ENCODE results near the gene GNAL.
A peak's percentile ranks its signal among the peaks of the same experiment; 100 is the strongest.
"Not testable (repeated sequence)": the region's sequence is repeated elsewhere in the genome, so short reads cannot be mapped to it uniquely, and the experiment has no call there.

GNAL gene

GRCh38 chr18:11906926-11907874 lies 218.1 kb downstream of the GNAL start:
- no peak for DNase-seq (ENCODE audit: low read depth in 2 of 2)

GRCh38 chr18:11908182-11909060 lies 219.4 kb downstream of the GNAL start, which contains the start of gene MPPE1:
Gene MPPE1, minus strand, starts transcription at chr18:11908317. Its CDS starts 11,053 bp downstream, at chr18:11897264.
- peak; percentile 66 to 73 for DNase-seq (ENCODE audit: low read depth in 2 of 2)

- DNase-seq (ENCODE audit: low read depth in 2 of 2) = peak in 1 of 2 donors; percentile 2
Observed at GRCh38 chr18:11909061-11909455, 220.0 kb downstream of the GNAL start.

- no peak for DNase-seq (ENCODE audit: low read depth in 2 of 2)
Observed at GRCh38 chr18:11909591-11910026, 220.5 kb downstream of the GNAL start.

GRCh38 chr18:11916880-11917279 lies 227.8 kb downstream of the GNAL start:
- not testable (repeated sequence) for DNase-seq (ENCODE audit: low read depth in 2 of 2)

- not testable (repeated sequence) for DNase-seq (ENCODE audit: low read depth in 2 of 2)
Observed at GRCh38 chr18:11919522-11919921, 230.5 kb downstream of the GNAL start.

GRCh38 chr18:11923450-11923849 lies 234.4 kb downstream of the GNAL start:
- DNase-seq (ENCODE audit: low read depth in 2 of 2) = no peak

GRCh38 chr18:11925800-11926481 lies 236.9 kb downstream of the GNAL start:
- DNase-seq (ENCODE audit: low read depth in 2 of 2) = no peak

- no peak for DNase-seq (ENCODE audit: low read depth in 2 of 2)
Observed at GRCh38 chr18:11927497-11927896, 238.4 kb downstream of the GNAL start.

- no peak for DNase-seq (ENCODE audit: low read depth in 2 of 2)
Observed at GRCh38 chr18:11932393-11932792, 243.3 kb downstream of the GNAL start.

Measured in stimulated activated CD8-positive, alpha-beta memory T cell treated with anti-CD3 and anti-CD28 coated beads, Interleukin-2, amount 100 ng/mL, for 1 hour (primary cell).